ENCODE data around the gene SEPTIN8.

DNA sequence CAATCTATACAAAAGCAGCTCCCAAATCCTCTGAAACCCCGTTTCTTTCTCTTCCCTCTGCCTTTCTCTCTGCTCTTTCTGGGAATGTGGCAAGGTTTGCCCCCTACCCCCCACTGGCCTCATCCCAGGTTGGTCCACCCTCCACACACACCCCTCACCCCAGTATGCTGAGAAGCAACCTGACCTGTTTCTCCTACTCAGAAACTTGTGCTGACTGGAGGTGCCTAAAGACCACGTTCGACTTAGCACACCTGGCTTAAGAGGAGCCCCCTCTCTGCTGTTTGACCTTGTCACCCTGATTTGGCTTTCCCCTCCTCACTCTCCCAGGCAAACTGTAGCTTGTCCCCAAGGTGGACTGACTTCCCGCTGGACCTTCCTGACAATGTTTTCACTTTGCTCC, 1.1 kb upstream of the SEPTIN8 start:
- TF ChIP-seq CEBPB (IDR thresholded peaks at IDR 0.05; ENCODE audit: low read depth, low read length) (no peak), KDM5A (IDR thresholded peaks at IDR 0.05; ENCODE audit: low read length) (no peak), MAFK (IDR thresholded peaks at IDR 0.05; ENCODE audit: low read depth, low read length) (no peak), CREB1 (IDR thresholded peaks at IDR 0.05) (no peak), POLR2A (IDR thresholded peaks at IDR 0.05; ENCODE audit: control extremely low read depth in 1 of 2, low read depth in 2 of 2, low read length in 2 of 2) (no peak), EP300 (IDR thresholded peaks at IDR 0.05; ENCODE audit: borderline replicate concordance in 1 of 2, low read depth in 2 of 2, low read length in 2 of 2) (no peak), KDM1A (IDR thresholded peaks at IDR 0.05; ENCODE audit: borderline replicate concordance, low read length) (no peak), ZNF274 (IDR thresholded peaks at IDR 0.05; ENCODE audit: borderline replicate concordance, extremely low read depth, low read length) (no peak), BACH1 (IDR thresholded peaks at IDR 0.05; ENCODE audit: low read length) (no peak)
- TF ChIP-seq, protein P1, sequence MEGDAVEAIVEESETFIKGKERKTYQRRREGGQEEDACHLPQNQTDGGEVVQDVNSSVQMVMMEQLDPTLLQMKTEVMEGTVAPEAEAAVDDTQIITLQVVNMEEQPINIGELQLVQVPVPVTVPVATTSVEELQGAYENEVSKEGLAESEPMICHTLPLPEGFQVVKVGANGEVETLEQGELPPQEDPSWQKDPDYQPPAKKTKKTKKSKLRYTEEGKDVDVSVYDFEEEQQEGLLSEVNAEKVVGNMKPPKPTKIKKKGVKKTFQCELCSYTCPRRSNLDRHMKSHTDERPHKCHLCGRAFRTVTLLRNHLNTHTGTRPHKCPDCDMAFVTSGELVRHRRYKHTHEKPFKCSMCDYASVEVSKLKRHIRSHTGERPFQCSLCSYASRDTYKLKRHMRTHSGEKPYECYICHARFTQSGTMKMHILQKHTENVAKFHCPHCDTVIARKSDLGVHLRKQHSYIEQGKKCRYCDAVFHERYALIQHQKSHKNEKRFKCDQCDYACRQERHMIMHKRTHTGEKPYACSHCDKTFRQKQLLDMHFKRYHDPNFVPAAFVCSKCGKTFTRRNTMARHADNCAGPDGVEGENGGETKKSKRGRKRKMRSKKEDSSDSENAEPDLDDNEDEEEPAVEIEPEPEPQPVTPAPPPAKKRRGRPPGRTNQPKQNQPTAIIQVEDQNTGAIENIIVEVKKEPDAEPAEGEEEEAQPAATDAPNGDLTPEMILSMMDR (IDR thresholded peaks at IDR 0.05; ENCODE audit: control extremely low read depth in 1 of 3, insufficient read depth in 1 of 3, low read depth in 1 of 3, low read length in 3 of 3) = no peak
- TF ChIP-seq, protein P2, sequence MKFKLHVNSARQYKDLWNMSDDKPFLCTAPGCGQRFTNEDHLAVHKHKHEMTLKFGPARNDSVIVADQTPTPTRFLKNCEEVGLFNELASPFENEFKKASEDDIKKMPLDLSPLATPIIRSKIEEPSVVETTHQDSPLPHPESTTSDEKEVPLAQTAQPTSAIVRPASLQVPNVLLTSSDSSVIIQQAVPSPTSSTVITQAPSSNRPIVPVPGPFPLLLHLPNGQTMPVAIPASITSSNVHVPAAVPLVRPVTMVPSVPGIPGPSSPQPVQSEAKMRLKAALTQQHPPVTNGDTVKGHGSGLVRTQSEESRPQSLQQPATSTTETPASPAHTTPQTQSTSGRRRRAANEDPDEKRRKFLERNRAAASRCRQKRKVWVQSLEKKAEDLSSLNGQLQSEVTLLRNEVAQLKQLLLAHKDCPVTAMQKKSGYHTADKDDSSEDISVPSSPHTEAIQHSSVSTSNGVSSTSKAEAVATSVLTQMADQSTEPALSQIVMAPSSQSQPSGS (IDR thresholded peaks at IDR 0.05; ENCODE audit: low read length) = no peak

All from H1 (cell line).